ENCODE measurements around the gene GPBAR1.
A peak's percentile ranks its signal among the peaks of the same experiment; 100 is the strongest.
"Not testable (repeated sequence)": the region's sequence is repeated elsewhere in the genome, so short reads cannot be mapped to it uniquely, and the experiment has no call there.

Gene GPBAR1

GRCh38 chr2:218267259-218267658 is 6.4 kb downstream of the GPBAR1 start:
- DNase-seq (ENCODE audit: low spot score), result no peak

GRCh38 chr2:218269900-218270720 is 9.3 kb downstream of the GPBAR1 start, which contains the start of the genes AAMP and PNKD:
AAMP (minus strand) TSS chr2:218270137; CDS start chr2:218270086, 51 bp downstream.
PNKD (plus strand) TSS chr2:218270519; CDS start chr2:218270536, 17 bp downstream.
- peak; percentile 99 for DNase-seq (ENCODE audit: low spot score)

GRCh38 chr2:218270721-218271486 is 10.1 kb downstream of the GPBAR1 start:
- DNase-seq (ENCODE audit: low spot score), result no peak

GRCh38 chr2:218271487-218271797 is 10.6 kb downstream of the GPBAR1 start:
- no peak for DNase-seq (ENCODE audit: low spot score)

- DNase-seq (ENCODE audit: low spot score), result no peak
Observed at GRCh38 chr2:218271865-218272530, 11.2 kb downstream of the GPBAR1 start.

- DNase-seq (ENCODE audit: low spot score), result peak; percentile 95
Observed at GRCh38 chr2:218272531-218273212, 11.9 kb downstream of the GPBAR1 start.

GRCh38 chr2:218273214-218273907 is 12.5 kb downstream of the GPBAR1 start:
- not testable (repeated sequence) for DNase-seq (ENCODE audit: low spot score)

GRCh38 chr2:218273908-218274249 is 13.1 kb downstream of the GPBAR1 start:
- no peak for DNase-seq (ENCODE audit: low spot score)

- no peak for DNase-seq (ENCODE audit: low spot score)
Observed at GRCh38 chr2:218274586-218274985, 13.8 kb downstream of the GPBAR1 start.

GRCh38 chr2:218275371-218276072 is 14.7 kb downstream of the GPBAR1 start:
- DNase-seq (ENCODE audit: low spot score), result no peak

- no peak for DNase-seq (ENCODE audit: low spot score)
Observed at GRCh38 chr2:218276986-218277755, 16.4 kb downstream of the GPBAR1 start.

- no peak for DNase-seq (ENCODE audit: low spot score)
Observed at GRCh38 chr2:218277921-218278320, 17.1 kb downstream of the GPBAR1 start.

GRCh38 chr2:218278531-218279360 is 17.9 kb downstream of the GPBAR1 start:
- DNase-seq (ENCODE audit: low spot score), result no peak

- DNase-seq (ENCODE audit: low spot score), result no peak
Observed at GRCh38 chr2:218280260-218280870, 19.6 kb downstream of the GPBAR1 start.

- no peak for DNase-seq (ENCODE audit: low spot score)
Observed at GRCh38 chr2:218281449-218281848, 20.6 kb downstream of the GPBAR1 start.

- no peak for DNase-seq (ENCODE audit: low spot score)
Observed at GRCh38 chr2:218282173-218282991, 21.6 kb downstream of the GPBAR1 start.

GRCh38 chr2:218284106-218284811 is 23.4 kb downstream of the GPBAR1 start:
- DNase-seq (ENCODE audit: low spot score), result no peak
